ENCODE data around the gene KIAA0753. TPM values are rescaled to one million over a fixed set of nuclear protein-coding genes. Genes with fewer than 3 reads are reported as not detected.

Gene KIAA0753
- polyA plus RNA-seq, 1 of the 3 experiments (the other 2 are of a cell fraction) = 7.2 TPM

DNA sequence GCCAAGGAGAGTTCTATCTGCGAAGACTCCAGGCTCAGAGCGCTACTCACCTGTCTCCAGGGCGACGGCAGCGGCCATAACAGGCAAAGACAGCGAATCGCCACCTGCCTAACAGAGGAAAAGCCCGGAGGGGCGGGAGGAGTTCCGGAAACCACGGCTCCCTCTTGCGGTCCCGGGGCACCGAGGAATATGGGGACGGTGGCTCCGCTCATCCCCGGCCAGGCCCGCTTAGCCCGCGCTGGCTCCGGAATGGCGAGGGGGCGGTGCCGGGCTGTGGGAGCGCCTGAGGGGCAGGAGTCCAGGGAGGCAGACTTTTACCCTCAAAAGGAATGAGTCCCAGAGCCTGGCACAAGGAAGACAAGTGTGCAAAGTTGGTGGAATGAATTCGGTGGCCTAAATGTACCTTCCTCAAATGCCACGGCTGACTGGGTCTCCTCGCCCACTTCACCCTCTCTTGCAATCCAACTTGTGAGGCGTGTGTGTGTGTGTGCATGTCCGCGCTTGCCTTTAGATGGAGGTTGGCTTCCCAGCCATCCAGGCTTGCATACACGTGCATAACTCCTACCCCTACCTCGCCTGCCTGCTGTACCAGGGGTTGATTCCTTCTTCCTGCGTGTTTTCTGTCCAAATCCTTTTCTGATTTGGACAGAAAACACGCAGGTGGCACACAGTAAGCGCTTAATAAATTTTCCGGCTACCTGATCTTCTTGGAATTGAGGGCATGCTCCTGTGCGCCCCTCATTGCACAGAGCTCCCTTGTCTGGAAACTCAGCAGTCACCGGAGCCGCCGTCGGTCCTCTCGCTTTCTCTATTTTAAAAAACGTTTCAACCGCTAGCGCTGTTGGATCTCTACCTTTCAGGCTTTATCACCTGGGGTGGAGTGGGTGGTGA lies 14.6 kb upstream of the KIAA0753 start:
- Histone ChIP-seq H3K9me2 (no peaks in the 10 kb centered on the region), H3K36me3 (replicated peaks in 1 of 2; ENCODE audit: control insufficient read depth in 1 of 2, insufficient read depth in 2 of 2, low read length in 1 of 2) (peaks cover 0 to 2% of the 10 kb centered on the region in 2 experiments), H4K20me1 (ENCODE audit: insufficient read depth) (peaks cover 5% of the 10 kb centered on the region; the same call in 1 of the 2 replicates), H3K79me2 (ENCODE audit: insufficient read depth) (peaks cover 12% of the 10 kb centered on the region), H3K9me3 (no peaks in the 10 kb centered on the region), H3K27ac (ENCODE audit: low read depth in 2 of 2, low read length in 1 of 2) (no peak overlapping the region), H3K4me3 (ENCODE audit: low read depth in 2 of 2, low read length in 1 of 2) (no peak overlapping the region), H3F3A (replicated peaks; ENCODE audit: insufficient read depth) (peaks cover 4% of the 10 kb centered on the region), H3K9ac (no peak overlapping the region), H3K27me3 (ENCODE audit: insufficient read depth) (no peaks in the 10 kb centered on the region; the same call in 1 of the 2 replicates), H3K4me1 (ENCODE audit: control insufficient read depth in 1 of 2, insufficient read depth in 2 of 2, low read depth in 1 of 2, low read length in 1 of 2) (peaks cover 6 to 11% of the 10 kb centered on the region in 2 experiments; a peak in 2 of 4 replicates), H2AFZ (ENCODE audit: low read depth) (no peak overlapping the region), H3K4me2 (no peak overlapping the region)
- WGBS (ENCODE audit: low lambda C conversion rate) = 90% methylated on average over 28 of the region's 46 CpGs
- no peak for DNase-seq
- ChIA-PET CTCF (interaction anchor here (1.1 kb wide), 1 partner anchor 12 kb away, joined by 3 read pairs; no protein-coding TSS in a partner anchor), POLR2A (no interaction called here)
- TF ChIP-seq FOSL2 (IDR thresholded peaks at IDR 0.05; ENCODE audit: borderline replicate concordance, low read depth) (no peak), PBX3 (IDR thresholded peaks at IDR 0.05) (no peak), CHD2 (IDR thresholded peaks at IDR 0.05; ENCODE audit: low read length, partially characterized antibody) (no peak), EP300 (IDR thresholded peaks at IDR 0.05; ENCODE audit: borderline replicate concordance in 1 of 2, low read depth in 1 of 2, low read length in 1 of 2) (no peak), RAD21 (IDR thresholded peaks at IDR 0.05; ENCODE audit: low read length) (no peak), NRF1 (IDR thresholded peaks at IDR 0.05; ENCODE audit: low read depth, low read length) (no peak), JUND (IDR thresholded peaks at IDR 0.05) (no peak), GABPA (IDR thresholded peaks at IDR 0.05; ENCODE audit: low read depth) (no peak), REST (IDR thresholded peaks at IDR 0.05; ENCODE audit: low read depth, low read length) (no peak), EZH2phosphoT487 (IDR thresholded peaks at IDR 0.05; ENCODE audit: borderline replicate concordance, low read depth) (no peak), TAF1 (IDR thresholded peaks at IDR 0.05; ENCODE audit: borderline replicate concordance, low read depth, low read length) (no peak), RXRA (IDR thresholded peaks at IDR 0.05; ENCODE audit: borderline replicate concordance, low read depth) (no peak), RFX5 (IDR thresholded peaks at IDR 0.05; ENCODE audit: low read length) (no peak), YY1 (IDR thresholded peaks at IDR 0.05; ENCODE audit: low read depth) (no peak), RCOR1 (IDR thresholded peaks at IDR 0.05; ENCODE audit: low read length) (no peak), TEAD4 (IDR thresholded peaks at IDR 0.05; ENCODE audit: borderline replicate concordance, insufficient read depth) (no peak), FOXJ3 (CRISPR knock-in tag; IDR thresholded peaks at IDR 0.05) (no peak), SIN3A (IDR thresholded peaks at IDR 0.05; ENCODE audit: borderline replicate concordance, low read depth, low read length) (no peak)
- TF ChIP-seq, protein P1, sequence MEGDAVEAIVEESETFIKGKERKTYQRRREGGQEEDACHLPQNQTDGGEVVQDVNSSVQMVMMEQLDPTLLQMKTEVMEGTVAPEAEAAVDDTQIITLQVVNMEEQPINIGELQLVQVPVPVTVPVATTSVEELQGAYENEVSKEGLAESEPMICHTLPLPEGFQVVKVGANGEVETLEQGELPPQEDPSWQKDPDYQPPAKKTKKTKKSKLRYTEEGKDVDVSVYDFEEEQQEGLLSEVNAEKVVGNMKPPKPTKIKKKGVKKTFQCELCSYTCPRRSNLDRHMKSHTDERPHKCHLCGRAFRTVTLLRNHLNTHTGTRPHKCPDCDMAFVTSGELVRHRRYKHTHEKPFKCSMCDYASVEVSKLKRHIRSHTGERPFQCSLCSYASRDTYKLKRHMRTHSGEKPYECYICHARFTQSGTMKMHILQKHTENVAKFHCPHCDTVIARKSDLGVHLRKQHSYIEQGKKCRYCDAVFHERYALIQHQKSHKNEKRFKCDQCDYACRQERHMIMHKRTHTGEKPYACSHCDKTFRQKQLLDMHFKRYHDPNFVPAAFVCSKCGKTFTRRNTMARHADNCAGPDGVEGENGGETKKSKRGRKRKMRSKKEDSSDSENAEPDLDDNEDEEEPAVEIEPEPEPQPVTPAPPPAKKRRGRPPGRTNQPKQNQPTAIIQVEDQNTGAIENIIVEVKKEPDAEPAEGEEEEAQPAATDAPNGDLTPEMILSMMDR (IDR thresholded peaks at IDR 0.05) = no peak
- TF ChIP-seq, protein P2, sequence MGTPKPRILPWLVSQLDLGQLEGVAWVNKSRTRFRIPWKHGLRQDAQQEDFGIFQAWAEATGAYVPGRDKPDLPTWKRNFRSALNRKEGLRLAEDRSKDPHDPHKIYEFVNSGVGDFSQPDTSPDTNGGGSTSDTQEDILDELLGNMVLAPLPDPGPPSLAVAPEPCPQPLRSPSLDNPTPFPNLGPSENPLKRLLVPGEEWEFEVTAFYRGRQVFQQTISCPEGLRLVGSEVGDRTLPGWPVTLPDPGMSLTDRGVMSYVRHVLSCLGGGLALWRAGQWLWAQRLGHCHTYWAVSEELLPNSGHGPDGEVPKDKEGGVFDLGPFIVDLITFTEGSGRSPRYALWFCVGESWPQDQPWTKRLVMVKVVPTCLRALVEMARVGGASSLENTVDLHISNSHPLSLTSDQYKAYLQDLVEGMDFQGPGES (IDR thresholded peaks at IDR 0.05; ENCODE audit: low read depth, low read length) = no peak

Measured in SK-N-SH (cell line).